Panc1 (cell line): ENCODE measurements around the gene ASXL2.

Experiments
- POLR2AphosphoS5 ChIP-seq: IDR thresholded peaks from 2 replicates; pipeline ENCODE4 v1.6.1; 2012; ENCODE audit warnings: mild to moderate bottlenecking, low read depth, low read length, moderate library complexity
- TF ChIP-seq, protein P1 (sequence below): fragments of 450-650 bp; IDR thresholded peaks from 2 replicates; pipeline ENCODE4 v1.5.1; 2017; ENCODE audit warnings: mild to moderate bottlenecking
- TF ChIP-seq, protein P2 (sequence below), 2 experiments: IDR thresholded peaks; 2 replicates each; pipeline ENCODE4 v1.6.1; 2011 to 2012; ENCODE audit warnings: low read depth in 2 of 2, control low read depth in 1 of 2, low read length in 1 of 2, mild to moderate bottlenecking in 1 of 2, moderate library complexity in 1 of 2; ENCODE audit not compliant: insufficient read depth in 1 of 2

DNA sequence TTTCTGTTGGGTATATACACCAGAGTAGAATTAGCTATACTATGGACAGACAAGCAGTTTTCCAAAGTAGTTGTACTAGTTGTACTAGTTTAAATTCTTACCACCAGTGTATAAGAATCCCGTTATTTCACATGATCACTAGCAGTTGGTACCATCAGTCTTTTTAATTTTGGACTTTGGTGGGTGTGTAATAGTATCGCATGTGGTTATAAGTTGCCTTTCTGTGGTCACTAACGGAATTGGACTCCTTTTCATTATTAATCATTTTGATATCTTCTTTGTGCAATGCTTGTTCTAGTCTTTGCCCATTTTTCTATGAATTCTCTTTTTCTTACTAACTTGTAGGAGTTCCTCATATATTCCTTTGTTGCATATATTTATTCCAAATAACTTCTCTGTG lies 89.8 kb downstream of the ASXL2 start:
- TF ChIP-seq, protein P1, sequence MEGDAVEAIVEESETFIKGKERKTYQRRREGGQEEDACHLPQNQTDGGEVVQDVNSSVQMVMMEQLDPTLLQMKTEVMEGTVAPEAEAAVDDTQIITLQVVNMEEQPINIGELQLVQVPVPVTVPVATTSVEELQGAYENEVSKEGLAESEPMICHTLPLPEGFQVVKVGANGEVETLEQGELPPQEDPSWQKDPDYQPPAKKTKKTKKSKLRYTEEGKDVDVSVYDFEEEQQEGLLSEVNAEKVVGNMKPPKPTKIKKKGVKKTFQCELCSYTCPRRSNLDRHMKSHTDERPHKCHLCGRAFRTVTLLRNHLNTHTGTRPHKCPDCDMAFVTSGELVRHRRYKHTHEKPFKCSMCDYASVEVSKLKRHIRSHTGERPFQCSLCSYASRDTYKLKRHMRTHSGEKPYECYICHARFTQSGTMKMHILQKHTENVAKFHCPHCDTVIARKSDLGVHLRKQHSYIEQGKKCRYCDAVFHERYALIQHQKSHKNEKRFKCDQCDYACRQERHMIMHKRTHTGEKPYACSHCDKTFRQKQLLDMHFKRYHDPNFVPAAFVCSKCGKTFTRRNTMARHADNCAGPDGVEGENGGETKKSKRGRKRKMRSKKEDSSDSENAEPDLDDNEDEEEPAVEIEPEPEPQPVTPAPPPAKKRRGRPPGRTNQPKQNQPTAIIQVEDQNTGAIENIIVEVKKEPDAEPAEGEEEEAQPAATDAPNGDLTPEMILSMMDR: no peak
- TF ChIP-seq, protein P2, sequence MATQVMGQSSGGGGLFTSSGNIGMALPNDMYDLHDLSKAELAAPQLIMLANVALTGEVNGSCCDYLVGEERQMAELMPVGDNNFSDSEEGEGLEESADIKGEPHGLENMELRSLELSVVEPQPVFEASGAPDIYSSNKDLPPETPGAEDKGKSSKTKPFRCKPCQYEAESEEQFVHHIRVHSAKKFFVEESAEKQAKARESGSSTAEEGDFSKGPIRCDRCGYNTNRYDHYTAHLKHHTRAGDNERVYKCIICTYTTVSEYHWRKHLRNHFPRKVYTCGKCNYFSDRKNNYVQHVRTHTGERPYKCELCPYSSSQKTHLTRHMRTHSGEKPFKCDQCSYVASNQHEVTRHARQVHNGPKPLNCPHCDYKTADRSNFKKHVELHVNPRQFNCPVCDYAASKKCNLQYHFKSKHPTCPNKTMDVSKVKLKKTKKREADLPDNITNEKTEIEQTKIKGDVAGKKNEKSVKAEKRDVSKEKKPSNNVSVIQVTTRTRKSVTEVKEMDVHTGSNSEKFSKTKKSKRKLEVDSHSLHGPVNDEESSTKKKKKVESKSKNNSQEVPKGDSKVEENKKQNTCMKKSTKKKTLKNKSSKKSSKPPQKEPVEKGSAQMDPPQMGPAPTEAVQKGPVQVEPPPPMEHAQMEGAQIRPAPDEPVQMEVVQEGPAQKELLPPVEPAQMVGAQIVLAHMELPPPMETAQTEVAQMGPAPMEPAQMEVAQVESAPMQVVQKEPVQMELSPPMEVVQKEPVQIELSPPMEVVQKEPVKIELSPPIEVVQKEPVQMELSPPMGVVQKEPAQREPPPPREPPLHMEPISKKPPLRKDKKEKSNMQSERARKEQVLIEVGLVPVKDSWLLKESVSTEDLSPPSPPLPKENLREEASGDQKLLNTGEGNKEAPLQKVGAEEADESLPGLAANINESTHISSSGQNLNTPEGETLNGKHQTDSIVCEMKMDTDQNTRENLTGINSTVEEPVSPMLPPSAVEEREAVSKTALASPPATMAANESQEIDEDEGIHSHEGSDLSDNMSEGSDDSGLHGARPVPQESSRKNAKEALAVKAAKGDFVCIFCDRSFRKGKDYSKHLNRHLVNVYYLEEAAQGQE (IDR thresholded peaks at IDR 0.05; ENCODE audit: insufficient read depth in 1 of 2, low read depth in 2 of 2, low read length in 1 of 2): no peak
- no peak for TF ChIP-seq POLR2AphosphoS5
